A673 (cell line): ENCODE data around the gene CDON. TPM values are rescaled to one million over a fixed set of nuclear protein-coding genes. Genes with fewer than 3 reads are reported as not detected.

Source experiments
- BruUV-seq: library from RNA; stranded (reverse); fragments of 400-500 nt; replicated peaks from 2 replicates; lab custom pipeline; 2021; lab: Mats Ljungman, UMichigan
- CTCF ChIA-PET: fragments of 300-600 bp; sonication (Branson Sonifier 250); formaldehyde crosslinking; loops from one replicate; lab custom pipeline; 2022; ENCODE audit warnings: antibody characterized with exemption; lab: Charles Lee
- POLR2A ChIA-PET: fragments of 300-600 bp; sonication (Branson Sonifier 250); formaldehyde crosslinking; loops from one replicate; lab custom pipeline; 2022; ENCODE audit warnings: antibody characterized with exemption; ENCODE audit not compliant: low non-redundant PET; lab: Charles Lee
- DNase-seq: peaks from one replicate; pipeline ENCODE4 v3.0.0-alpha.2; 2015; ENCODE audit warnings: low spot score
- H3K27ac ChIP-seq: fragments of 200-600 bp; sonication (generic); 2 replicates; pipeline ENCODE4 v1.5.1; 2016; ENCODE audit warnings: mixed run types, low read depth, mild to moderate bottlenecking, mixed read lengths, antibody characterized with exemption, low read length; ENCODE audit not compliant: poor library complexity, severe bottlenecking
- H3K27me3 ChIP-seq: fragments of 200-600 bp; sonication (generic); replicated peaks from 2 replicates; pipeline ENCODE4 v1.6.1; 2017; ENCODE audit warnings: mixed run types, low read depth, mild to moderate bottlenecking, mixed read lengths, antibody characterized with exemption, low read length; ENCODE audit not compliant: insufficient read depth, poor library complexity
- H3K36me3 ChIP-seq: fragments of 200-600 bp; sonication (generic); 2 replicates; pipeline ENCODE4 v1.6.1; 2016; ENCODE audit warnings: mixed run types, mild to moderate bottlenecking, mixed read lengths, antibody characterized with exemption, low read length; ENCODE audit not compliant: insufficient read depth, poor library complexity, severe bottlenecking
- H3K4me1 ChIP-seq: fragments of 200-600 bp; sonication (generic); 2 replicates; pipeline ENCODE4 v1.6.1; 2017; ENCODE audit warnings: mixed run types, mild to moderate bottlenecking, mixed read lengths, antibody characterized with exemption, low read length; ENCODE audit not compliant: insufficient read depth, poor library complexity, severe bottlenecking
- H3K4me3 ChIP-seq: fragments of 200-600 bp; sonication (generic); 2 replicates; pipeline ENCODE4 v1.5.1; 2016; ENCODE audit warnings: low read depth, mixed run types, mild to moderate bottlenecking, mixed read lengths, low read length; ENCODE audit not compliant: poor library complexity, severe bottlenecking
- H3K9me3 ChIP-seq: fragments of 200-600 bp; sonication (generic); 2 replicates; pipeline ENCODE4 v1.6.1; 2016; ENCODE audit warnings: mixed run types, low read depth, mild to moderate bottlenecking, mixed read lengths, antibody characterized with exemption, low read length; ENCODE audit not compliant: poor library complexity, severe bottlenecking
- EZH2 ChIP-seq: fragments of 200-600 bp; sonication (generic); IDR thresholded peaks from 2 replicates; pipeline ENCODE4 v1.6.1; 2017; ENCODE audit warnings: borderline replicate concordance, low read depth, mild to moderate bottlenecking, mixed read lengths, antibody characterized with exemption, low read length; ENCODE audit not compliant: poor library complexity, severe bottlenecking
- intact Hi-C: fragments of 100-400 bp; cut with micrococcal nuclease; formaldehyde crosslinking; loops from one replicate; pipeline ENCODE4 v1.10.0; 2022; ENCODE audit not compliant: unreplicated experiment
- total RNA-seq: library from RNA; stranded (reverse); gene quantifications from 2 replicates; pipeline ENCODE4 v1.2.3, GENCODE V29; 2021
- TF ChIP-seq, protein P1 (sequence below): fragments of 300-800, 200-600 bp; sonication (generic); conservative IDR thresholded peaks from 2 replicates; pipeline ENCODE4 v1.5.1; 2017; ENCODE audit warnings: low read depth, mild to moderate bottlenecking, antibody characterized with exemption, low read length, moderate library complexity, mixed read lengths

CDON gene
- total RNA-seq, 1 experiment from 2014 or later, result 25.3 TPM

DNA sequence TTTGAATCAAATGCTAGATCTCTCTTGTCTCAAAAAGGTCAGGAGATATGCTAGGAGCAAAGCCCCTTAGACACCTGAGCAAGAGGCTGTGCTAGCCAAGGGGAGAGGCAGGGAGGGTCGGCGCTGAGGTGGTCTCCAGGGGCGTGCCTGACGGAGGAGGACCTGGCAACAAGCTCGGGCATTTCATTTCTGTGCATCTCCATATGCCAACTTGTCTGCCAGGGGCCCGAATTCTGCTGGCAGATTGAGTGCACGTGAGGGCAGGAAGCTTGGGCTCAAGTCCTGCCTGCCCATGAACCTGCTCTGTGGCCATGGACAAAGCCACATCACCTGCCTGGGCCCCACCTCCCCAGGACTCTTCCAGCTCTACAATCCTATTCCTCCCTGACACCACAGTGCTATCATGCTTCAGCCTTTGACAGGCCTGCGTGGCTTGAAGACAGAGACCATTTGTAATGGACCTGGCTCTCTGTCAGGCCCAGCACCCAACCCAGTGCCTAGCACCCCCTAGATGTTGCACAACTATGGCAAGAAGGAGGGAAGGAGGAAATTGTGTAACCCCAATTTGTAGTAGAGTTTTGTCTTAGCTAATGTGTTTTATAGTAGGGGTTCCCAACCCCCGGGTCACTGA, 133.1 kb downstream of the CDON start:
- no peaks in the 10 kb centered on the region for H3K36me3 ChIP-seq
- no peak for DNase-seq
- CTCF ChIA-PET, result no interaction called here
- peaks cover 8% of the 10 kb centered on the region for H3K27me3 ChIP-seq
- no peak for TF ChIP-seq EZH2
- TF ChIP-seq, protein P1, sequence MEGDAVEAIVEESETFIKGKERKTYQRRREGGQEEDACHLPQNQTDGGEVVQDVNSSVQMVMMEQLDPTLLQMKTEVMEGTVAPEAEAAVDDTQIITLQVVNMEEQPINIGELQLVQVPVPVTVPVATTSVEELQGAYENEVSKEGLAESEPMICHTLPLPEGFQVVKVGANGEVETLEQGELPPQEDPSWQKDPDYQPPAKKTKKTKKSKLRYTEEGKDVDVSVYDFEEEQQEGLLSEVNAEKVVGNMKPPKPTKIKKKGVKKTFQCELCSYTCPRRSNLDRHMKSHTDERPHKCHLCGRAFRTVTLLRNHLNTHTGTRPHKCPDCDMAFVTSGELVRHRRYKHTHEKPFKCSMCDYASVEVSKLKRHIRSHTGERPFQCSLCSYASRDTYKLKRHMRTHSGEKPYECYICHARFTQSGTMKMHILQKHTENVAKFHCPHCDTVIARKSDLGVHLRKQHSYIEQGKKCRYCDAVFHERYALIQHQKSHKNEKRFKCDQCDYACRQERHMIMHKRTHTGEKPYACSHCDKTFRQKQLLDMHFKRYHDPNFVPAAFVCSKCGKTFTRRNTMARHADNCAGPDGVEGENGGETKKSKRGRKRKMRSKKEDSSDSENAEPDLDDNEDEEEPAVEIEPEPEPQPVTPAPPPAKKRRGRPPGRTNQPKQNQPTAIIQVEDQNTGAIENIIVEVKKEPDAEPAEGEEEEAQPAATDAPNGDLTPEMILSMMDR, result no peak
- no TSS peak for BruUV-seq
- no peak overlapping the region for H3K27ac ChIP-seq
- intact Hi-C loops, result loop anchor here (5.0 kb wide), 1 partner anchor 133 kb away; the partner anchor contains the start of gene CDON
- no peaks in the 10 kb centered on the region for H3K9me3 ChIP-seq
- H3K4me1 ChIP-seq, result no peaks in the 10 kb centered on the region
- H3K4me3 ChIP-seq, result no peak overlapping the region
- POLR2A ChIA-PET, result no interaction called here

DNA sequence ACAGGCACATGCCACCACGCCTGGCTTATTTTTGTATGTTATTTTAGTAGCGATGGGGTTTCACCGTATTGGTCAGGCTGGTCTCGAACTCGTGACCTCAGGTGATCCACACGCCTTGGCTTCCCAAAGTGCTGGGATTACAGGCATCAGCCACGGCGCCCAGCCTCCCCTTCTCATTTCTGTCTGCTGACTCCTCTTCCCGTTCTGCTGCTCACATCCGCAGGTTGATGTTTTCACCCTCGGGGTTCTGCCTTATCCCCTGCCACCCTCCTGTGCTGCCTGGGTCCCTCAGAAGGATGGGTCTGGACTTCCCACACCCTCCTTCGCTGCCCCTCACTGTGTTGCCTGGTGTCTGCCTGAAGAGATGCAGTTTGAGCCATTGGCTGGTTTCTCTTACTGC, 136.0 kb downstream of the CDON start:
- Histone ChIP-seq H3K4me3 (no peak overlapping the region), H3K4me1 (no peaks in the 10 kb centered on the region), H3K27ac (no peak overlapping the region), H3K27me3 (peaks cover 12% of the 10 kb centered on the region), H3K36me3 (no peaks in the 10 kb centered on the region), H3K9me3 (no peaks in the 10 kb centered on the region)
- intact Hi-C loops, result loop anchor here (5.0 kb wide), 1 partner anchor 136 kb away; the partner anchor contains the start of gene CDON
- ChIA-PET POLR2A (no interaction called here), CTCF (no interaction called here)
- BruUV-seq, result no TSS peak
- no peak for DNase-seq
- no peak for TF ChIP-seq EZH2
- TF ChIP-seq, protein P1, result no peak

DNA sequence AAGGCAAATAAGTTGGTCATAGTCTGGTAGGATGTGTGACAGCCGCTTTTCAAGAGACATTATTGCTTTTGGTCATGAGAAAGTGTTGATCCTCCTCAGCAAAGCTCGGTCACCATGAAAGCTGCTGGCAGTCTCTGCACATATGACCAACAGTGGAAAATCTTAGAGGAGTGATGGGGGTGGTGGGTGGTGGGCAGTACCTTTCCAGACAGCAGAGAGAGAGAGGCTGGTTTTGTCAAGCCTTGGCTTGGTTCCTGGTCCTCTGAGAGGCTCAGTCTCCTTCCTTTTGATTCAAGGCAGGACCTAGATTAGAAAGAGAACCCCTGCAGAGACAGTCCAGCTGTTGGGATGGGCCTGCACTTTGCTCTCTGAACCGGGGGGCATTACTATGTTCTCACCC, 136.9 kb downstream of the CDON start:
- no peak for TF ChIP-seq EZH2
- TF ChIP-seq, protein P1, result no peak
- ChIA-PET CTCF (no interaction called here), POLR2A (no interaction called here)
- no peak overlapping the region for H3K4me3 ChIP-seq
- DNase-seq, result no peak
- intact Hi-C loops, result loop anchor here (5.0 kb wide), 1 partner anchor 136 kb away; the partner anchor contains the start of gene CDON
- peaks cover 12% of the 10 kb centered on the region for H3K27me3 ChIP-seq
- no peaks in the 10 kb centered on the region for H3K36me3 ChIP-seq
- H3K27ac ChIP-seq, result no peak overlapping the region
- no peaks in the 10 kb centered on the region for H3K9me3 ChIP-seq
- no TSS peak for BruUV-seq
- no peaks in the 10 kb centered on the region for H3K4me1 ChIP-seq
